ENCODE data around the gene DUSP22.

Gene DUSP22

GRCh38 chr6:397604-398003, 105.3 kb downstream of the DUSP22 start:
- no peak for DNase-seq

- no peak for DNase-seq
These were observed 105.8 kb downstream of the DUSP22 start for GRCh38 chr6:398065-398464.

GRCh38 chr6:398558-399078, 106.3 kb downstream of the DUSP22 start:
- DNase-seq: no peak

- no peak for DNase-seq
These were observed 107.7 kb downstream of the DUSP22 start for GRCh38 chr6:399785-400534.

- DNase-seq: no peak
These were observed 108.5 kb downstream of the DUSP22 start for GRCh38 chr6:400815-401214.

All from NCI-H1105 (cell line).